MM.1S (cell line): ENCODE results near the gene SHANK1.

Experiments
- EZH2 ChIP-seq: fragments of 300-600 bp; sonication (generic); optimal IDR thresholded peaks from 2 replicates; pipeline ENCODE3; 2017; ENCODE audit warnings: low read depth, mild to moderate bottlenecking, antibody characterized with exemption, low read length, mixed read lengths
- EZH2phosphoT487 ChIP-seq: fragments of 300-600 bp; sonication (generic); IDR thresholded peaks from 2 replicates; pipeline ENCODE4 v1.6.1; 2018; ENCODE audit warnings: antibody characterized with exemption, low read length
- TF ChIP-seq, protein P1 (sequence below): fragments of 300-600 bp; sonication (generic); IDR thresholded peaks from 2 replicates; pipeline ENCODE4 v1.5.1; 2016; ENCODE audit warnings: antibody characterized with exemption, low read length, mixed read lengths

DNA sequence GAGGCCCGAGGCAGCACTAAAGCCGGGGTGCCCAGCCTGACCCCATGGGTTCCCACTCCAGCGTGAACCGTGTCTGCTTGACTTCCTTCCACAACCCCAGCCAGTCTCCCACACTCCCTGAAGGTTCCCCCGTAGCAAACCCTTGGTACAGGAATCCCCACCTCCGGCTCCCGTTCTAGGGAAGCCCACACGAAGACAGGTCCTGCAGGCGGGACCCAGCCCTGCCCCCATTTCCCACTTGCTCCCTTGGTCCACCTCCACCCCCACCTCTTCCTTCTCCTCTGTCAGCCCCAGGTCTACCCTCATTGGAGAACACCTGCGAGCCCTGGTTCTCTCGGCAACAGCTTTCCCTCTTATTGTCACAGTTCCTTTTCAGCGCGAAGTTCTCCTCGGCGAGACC is 46.5 kb downstream of the SHANK1 start:
- TF ChIP-seq, protein P1, sequence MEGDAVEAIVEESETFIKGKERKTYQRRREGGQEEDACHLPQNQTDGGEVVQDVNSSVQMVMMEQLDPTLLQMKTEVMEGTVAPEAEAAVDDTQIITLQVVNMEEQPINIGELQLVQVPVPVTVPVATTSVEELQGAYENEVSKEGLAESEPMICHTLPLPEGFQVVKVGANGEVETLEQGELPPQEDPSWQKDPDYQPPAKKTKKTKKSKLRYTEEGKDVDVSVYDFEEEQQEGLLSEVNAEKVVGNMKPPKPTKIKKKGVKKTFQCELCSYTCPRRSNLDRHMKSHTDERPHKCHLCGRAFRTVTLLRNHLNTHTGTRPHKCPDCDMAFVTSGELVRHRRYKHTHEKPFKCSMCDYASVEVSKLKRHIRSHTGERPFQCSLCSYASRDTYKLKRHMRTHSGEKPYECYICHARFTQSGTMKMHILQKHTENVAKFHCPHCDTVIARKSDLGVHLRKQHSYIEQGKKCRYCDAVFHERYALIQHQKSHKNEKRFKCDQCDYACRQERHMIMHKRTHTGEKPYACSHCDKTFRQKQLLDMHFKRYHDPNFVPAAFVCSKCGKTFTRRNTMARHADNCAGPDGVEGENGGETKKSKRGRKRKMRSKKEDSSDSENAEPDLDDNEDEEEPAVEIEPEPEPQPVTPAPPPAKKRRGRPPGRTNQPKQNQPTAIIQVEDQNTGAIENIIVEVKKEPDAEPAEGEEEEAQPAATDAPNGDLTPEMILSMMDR: no peak
- TF ChIP-seq EZH2phosphoT487 (no peak), EZH2 (no peak)
